ENCODE data around the gene KCNMB2. TPM values are rescaled to one million over a fixed set of nuclear protein-coding genes. Genes with fewer than 3 reads are reported as not detected.

Gene KCNMB2
- polyA plus RNA-seq, 1 of the 3 experiments (the other 2 are of a cell fraction), result not detected

DNA sequence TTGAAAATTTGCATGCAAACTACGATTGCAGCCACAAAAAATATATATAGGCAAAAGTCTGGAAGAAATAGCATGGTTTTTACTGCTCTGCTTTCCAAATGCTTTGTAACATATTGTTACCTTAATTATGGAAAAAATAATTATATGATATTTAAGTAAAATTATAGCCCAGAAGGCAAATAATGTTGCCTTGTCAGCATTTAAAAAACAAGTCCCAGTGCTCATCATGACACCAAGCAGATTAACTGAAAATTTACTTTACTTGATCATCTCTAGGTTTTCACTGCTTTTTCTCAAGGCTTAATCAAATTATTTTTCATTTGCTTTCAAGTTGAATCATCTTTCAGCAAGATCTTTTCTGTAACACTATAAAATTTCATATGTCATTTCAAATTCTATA lies 272.5 kb downstream of the KCNMB2 start:
- DNase-seq, result no peak
- POLR2A ChIA-PET, result no interaction called here
- Histone ChIP-seq H3K4me2 (no peak overlapping the region), H3K9me2 (no peaks in the 10 kb centered on the region), H3K27me3 (ENCODE audit: insufficient read depth) (no peaks in the 10 kb centered on the region), H2AFZ (ENCODE audit: low read depth) (no peak overlapping the region), H3K4me1 (ENCODE audit: control insufficient read depth in 1 of 2, insufficient read depth in 2 of 2, low read depth in 1 of 2, low read length in 1 of 2) (peaks cover 0 to 4% of the 10 kb centered on the region in 2 experiments; a peak in 1 of 4 replicates), H4K20me1 (ENCODE audit: insufficient read depth) (no peaks in the 10 kb centered on the region), H3F3A (replicated peaks; ENCODE audit: insufficient read depth) (no peaks in the 10 kb centered on the region), H3K4me3 (ENCODE audit: low read depth in 2 of 2, low read length in 1 of 2) (no peak overlapping the region), H3K79me2 (ENCODE audit: insufficient read depth) (no peaks in the 10 kb centered on the region), H3K27ac (ENCODE audit: low read depth in 2 of 2, low read length in 1 of 2) (no peak overlapping the region), H3K9ac (no peak overlapping the region), H3K36me3 (replicated peaks in 1 of 2; ENCODE audit: control insufficient read depth in 1 of 2, insufficient read depth in 2 of 2, low read length in 1 of 2) (no peaks in the 10 kb centered on the region), H3K9me3 (no peaks in the 10 kb centered on the region)
- CTCF ChIA-PET, result interaction anchor here (1.0 kb wide), 1 partner anchor 21 kb away, joined by 3 read pairs; no protein-coding TSS in a partner anchor
- 7% methylated on average over 1 of the region's 1 CpG for WGBS (ENCODE audit: low lambda C conversion rate)
- TF ChIP-seq FOXM1 (IDR thresholded peaks at IDR 0.05; ENCODE audit: low read depth) (no peak), GATA2 (CRISPR knock-in tag; IDR thresholded peaks at IDR 0.05) (0 out of 2 replicates have a peak, but pooled peaks have one; percentile 15)

DNA sequence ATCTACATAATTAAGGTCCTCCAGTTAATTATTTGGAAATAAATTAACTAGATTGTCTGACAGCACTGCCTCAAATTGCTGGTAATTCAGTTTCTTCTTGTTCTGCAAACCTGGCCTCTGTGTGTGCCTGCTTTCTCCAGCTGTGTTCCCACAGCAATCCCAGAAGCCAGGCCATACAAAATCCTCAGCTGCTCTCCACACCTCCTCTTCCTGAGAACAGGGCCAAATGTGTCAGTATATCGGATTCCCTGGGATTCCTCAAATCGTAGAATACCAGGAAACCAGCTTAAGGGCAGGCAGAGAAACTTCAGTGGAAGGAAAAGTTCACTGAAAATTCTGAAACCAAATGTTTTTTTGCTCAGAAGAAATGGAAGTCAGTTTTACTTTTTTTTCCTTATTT lies 273.9 kb downstream of the KCNMB2 start:
- no peak overlapping the region for H3K4me2 ChIP-seq

More for the DNA sequence above, 273.9 kb downstream of the KCNMB2 start:
- no peaks in the 10 kb centered on the region for H3K79me2 ChIP-seq (ENCODE audit: insufficient read depth)
- H3K27me3 ChIP-seq (ENCODE audit: insufficient read depth), result no peaks in the 10 kb centered on the region
- no peaks in the 10 kb centered on the region for H3F3A ChIP-seq (replicated peaks; ENCODE audit: insufficient read depth)
- no peaks in the 10 kb centered on the region for H3K36me3 ChIP-seq (replicated peaks in 1 of 2; ENCODE audit: control insufficient read depth in 1 of 2, insufficient read depth in 2 of 2, low read length in 1 of 2)
- no peak overlapping the region for H3K9ac ChIP-seq
- CTCF ChIA-PET, result interaction anchor here (0.6 to 1.1 kb wide), 3 partner anchors 14 to 377 kb away, joined by 3 read pairs; no protein-coding TSS in a partner anchor
- no peaks in the 10 kb centered on the region for H3K9me2 ChIP-seq
- H4K20me1 ChIP-seq (ENCODE audit: insufficient read depth), result no peaks in the 10 kb centered on the region
- no peak overlapping the region for H2AFZ ChIP-seq (ENCODE audit: low read depth)
- H3K27ac ChIP-seq (ENCODE audit: low read depth in 2 of 2, low read length in 1 of 2), result no peak overlapping the region; a peak in 1 of 4 replicates
- peaks cover 0 to 4% of the 10 kb centered on the region in 2 experiments; a peak in 1 of 4 replicates for H3K4me1 ChIP-seq (ENCODE audit: control insufficient read depth in 1 of 2, insufficient read depth in 2 of 2, low read depth in 1 of 2, low read length in 1 of 2)
- POLR2A ChIA-PET, result interaction anchor here (0.7 kb wide), 1 partner anchor 8 kb away, joined by 4 read pairs; no protein-coding TSS in a partner anchor
- no peak for DNase-seq
- no peaks in the 10 kb centered on the region for H3K9me3 ChIP-seq
- 16% methylated on average over 2 of the region's 2 CpGs for WGBS (ENCODE audit: low lambda C conversion rate)
- no peak for TF ChIP-seq TAF1 (IDR thresholded peaks at IDR 0.05; ENCODE audit: borderline replicate concordance, low read depth, low read length)
- TF ChIP-seq NRF1 (IDR thresholded peaks at IDR 0.05; ENCODE audit: low read depth, low read length), result no peak
- TF ChIP-seq NFIC (IDR thresholded peaks at IDR 0.05; ENCODE audit: borderline replicate concordance), result no peak
- TF ChIP-seq CHD2 (IDR thresholded peaks at IDR 0.05; ENCODE audit: low read length, partially characterized antibody), result no peak
- no peak for TF ChIP-seq TEAD4 (IDR thresholded peaks at IDR 0.05; ENCODE audit: borderline replicate concordance, insufficient read depth)
- no peak for TF ChIP-seq POLR2AphosphoS5 (IDR thresholded peaks at IDR 0.05; ENCODE audit: low read depth, low read length)
- TF ChIP-seq RCOR1 (IDR thresholded peaks at IDR 0.05; ENCODE audit: low read length), result no peak
- TF ChIP-seq, protein P1, sequence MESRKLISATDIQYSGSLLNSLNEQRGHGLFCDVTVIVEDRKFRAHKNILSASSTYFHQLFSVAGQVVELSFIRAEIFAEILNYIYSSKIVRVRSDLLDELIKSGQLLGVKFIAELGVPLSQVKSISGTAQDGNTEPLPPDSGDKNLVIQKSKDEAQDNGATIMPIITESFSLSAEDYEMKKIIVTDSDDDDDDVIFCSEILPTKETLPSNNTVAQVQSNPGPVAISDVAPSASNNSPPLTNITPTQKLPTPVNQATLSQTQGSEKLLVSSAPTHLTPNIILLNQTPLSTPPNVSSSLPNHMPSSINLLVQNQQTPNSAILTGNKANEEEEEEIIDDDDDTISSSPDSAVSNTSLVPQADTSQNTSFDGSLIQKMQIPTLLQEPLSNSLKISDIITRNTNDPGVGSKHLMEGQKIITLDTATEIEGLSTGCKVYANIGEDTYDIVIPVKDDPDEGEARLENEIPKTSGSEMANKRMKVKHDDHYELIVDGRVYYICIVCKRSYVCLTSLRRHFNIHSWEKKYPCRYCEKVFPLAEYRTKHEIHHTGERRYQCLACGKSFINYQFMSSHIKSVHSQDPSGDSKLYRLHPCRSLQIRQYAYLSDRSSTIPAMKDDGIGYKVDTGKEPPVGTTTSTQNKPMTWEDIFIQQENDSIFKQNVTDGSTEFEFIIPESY (IDR thresholded peaks at IDR 0.05; ENCODE audit: borderline replicate concordance, low read depth), result no peak
- no peak for TF ChIP-seq JUND (IDR thresholded peaks at IDR 0.05)
- TF ChIP-seq IRF3 (IDR thresholded peaks at IDR 0.05; ENCODE audit: low read depth, low read length), result no peak
- no peak for TF ChIP-seq EP300 (IDR thresholded peaks at IDR 0.05; ENCODE audit: borderline replicate concordance in 1 of 2, low read depth in 1 of 2, low read length in 1 of 2)
- no peak overlapping the region for H3K4me3 ChIP-seq (ENCODE audit: low read depth in 2 of 2, low read length in 1 of 2)

All from SK-N-SH (cell line).